ENCODE data around the gene BAZ1B. TPM values are rescaled to one million over a fixed set of nuclear protein-coding genes. Genes with fewer than 3 reads are reported as not detected.

The BAZ1B gene
- total and polyA plus RNA-seq, 9 of the 15 experiments (the other 6 are each of a cell fraction or from before 2014, with no cell fraction given): 15.0 to 134 (median 79.5) TPM

GRCh38 chr7:73454424-73454823 lies 67.7 kb downstream of the BAZ1B start:
- ATAC-seq (peak; percentile 26), FAIRE-seq (no peak), DNase-seq (ENCODE audit: extremely low read depth in 1 of 4, low spot score in 3 of 4) (no peak)
- no peaks in the 10 kb centered on the region for H3K4me1 ChIP-seq (replicated peaks in 1 of 2; ENCODE audit: control insufficient read depth in 2 of 2, insufficient read depth in 2 of 2, low read length in 2 of 2)
- peaks cover 96% of the 10 kb centered on the region for H3K36me3 ChIP-seq (ENCODE audit: control insufficient read depth, insufficient read depth, low read length)
- H3K4me3 ChIP-seq: no peak overlapping the region
- TF ChIP-seq NR2C1 (IDR thresholded peaks at IDR 0.05) (no peak), NR2C1 (tag; IDR thresholded peaks at IDR 0.05) (no peak), RCOR1 (IDR thresholded peaks at IDR 0.05; ENCODE audit: borderline replicate concordance in 1 of 2, low read depth in 2 of 2, low read length in 2 of 2) (no peak), ZNF41 (CRISPR knock-in tag; conservative IDR thresholded peaks at IDR 0.05) (no peak), MYBL2 (IDR thresholded peaks at IDR 0.05; ENCODE audit: low read depth) (no peak), MYBL2 (CRISPR knock-in tag; IDR thresholded peaks at IDR 0.05; ENCODE audit: borderline replicate concordance) (no peak), MCM3 (IDR thresholded peaks at IDR 0.05) (no peak), ZNF717 (CRISPR knock-in tag; IDR thresholded peaks at IDR 0.05) (no peak), NCOA4 (IDR thresholded peaks at IDR 0.05; ENCODE audit: partially characterized antibody) (no peak), VEZF1 (CRISPR knock-in tag; IDR thresholded peaks at IDR 0.05) (no peak), BCL6 (CRISPR knock-in tag; IDR thresholded peaks at IDR 0.05) (no peak), POLR2A (conservative IDR thresholded peaks at IDR 0.05) (0 out of 2 replicates have a peak, but pooled peaks have one; percentile 45), POLR2AphosphoS5 (IDR thresholded peaks at IDR 0.05; ENCODE audit: control insufficient read depth, insufficient read depth, low read depth, low read length) (0 out of 2 replicates have a peak, but pooled peaks have one; percentile 12), CXXC5 (CRISPR knock-in tag; IDR thresholded peaks at IDR 0.05) (no peak), NCOA2 (IDR thresholded peaks at IDR 0.05; ENCODE audit: partially characterized antibody in 2 of 2) (no peak), SRSF3 (IDR thresholded peaks at IDR 0.05; ENCODE audit: insufficient read depth, low read length) (no peak), CBX8 (IDR thresholded peaks at IDR 0.05; ENCODE audit: borderline replicate concordance, extremely low read depth, low read depth, low read length, poor library complexity, severe bottlenecking) (no peak), FOXA1 (IDR thresholded peaks at IDR 0.05; ENCODE audit: borderline replicate concordance) (no peak), MCM7 (IDR thresholded peaks at IDR 0.05) (no peak), C11orf30 (IDR thresholded peaks at IDR 0.05; ENCODE audit: low read depth) (no peak)
- no TSS peak for BruUV-seq (replicated peaks)
- CTCF ChIA-PET (ENCODE audit: low intra/inter-chr PET ratio): no interaction called here
- H3K9me3 ChIP-seq (replicated peaks; ENCODE audit: control insufficient read depth, insufficient read depth, low read depth, low read length): no peaks in the 10 kb centered on the region
- H3K9me1 ChIP-seq (ENCODE audit: control insufficient read depth, insufficient read depth, low read length): no peaks in the 10 kb centered on the region
- WGBS (ENCODE audit: insufficient coverage, low coverage, missing lambda C conversion rate): 73% methylated on average over 3 of the region's 3 CpGs
- no peak overlapping the region for H3K4me2 ChIP-seq (ENCODE audit: insufficient read depth, low read length)
- POLR2A ChIA-PET: interaction anchor here (1.0 to 1.4 kb wide), 2 partner anchors 33 to 112 kb away, joined by 4 read pairs; no protein-coding TSS in a partner anchor
- no peak overlapping the region for H3K9ac ChIP-seq (ENCODE audit: insufficient read depth in 1 of 2, low read depth in 2 of 2, low read length in 2 of 2)
- peaks cover 3% of the 10 kb centered on the region; the same call in 1 of the 2 replicates for H4K20me1 ChIP-seq (replicated peaks; ENCODE audit: control insufficient read depth, insufficient read depth, low read length)
- H3K27ac ChIP-seq (ENCODE audit: extremely low read depth, low read depth, low read length): no peak overlapping the region
- H2AFZ ChIP-seq (ENCODE audit: low read depth, low read length): no peak overlapping the region
- intact Hi-C loops (cut with micrococcal nuclease) (loop anchor here (5.0 kb wide), 1 partner anchor 132 kb away; no protein-coding TSS in a partner anchor), in situ Hi-C loops (cut with MboI) (no loop called here)
- peaks cover 9% of the 10 kb centered on the region; the same call in 1 of the 3 replicates for H3K79me2 ChIP-seq (ENCODE audit: control insufficient read depth, insufficient read depth, low read length)
- no peaks in the 10 kb centered on the region for H3K27me3 ChIP-seq (ENCODE audit: control insufficient read depth in 2 of 2, insufficient read depth in 2 of 2, low read length in 2 of 2)
